Neuronal stem cell (in vitro differentiated cells): ENCODE data around the gene CRAT.
A peak's percentile ranks its signal among the peaks of the same experiment; 100 is the strongest.

ENCODE experiments used
- DNase-seq: peaks from one replicate; pipeline ENCODE4 v3.0.0-alpha.2; 2013; ENCODE audit warnings: low spot score
- H2AFZ ChIP-seq: one replicate; pipeline ENCODE4 v1.6.1; 2013; ENCODE audit warnings: mild to moderate bottlenecking, low read length, inconsistent platforms
- H2AK5ac ChIP-seq: 2 replicates; pipeline ENCODE4 v1.6.1; 2013; ENCODE audit warnings: low read depth, mild to moderate bottlenecking, inconsistent platforms, low read length, moderate library complexity, mixed read lengths
- H2BK120ac ChIP-seq: 2 replicates; pipeline ENCODE4 v1.6.1; 2013; ENCODE audit warnings: low read depth, mild to moderate bottlenecking, inconsistent platforms, low read length, moderate library complexity, mixed read lengths
- H2BK12ac ChIP-seq: one replicate; pipeline ENCODE4 v1.6.1; 2013; ENCODE audit warnings: low read length, inconsistent platforms
- H2BK15ac ChIP-seq: 2 replicates; pipeline ENCODE4 v1.6.1; 2013; ENCODE audit warnings: mild to moderate bottlenecking, low read length, inconsistent platforms, mixed read lengths
- H2BK5ac ChIP-seq: one replicate; pipeline ENCODE4 v1.6.1; 2013; ENCODE audit warnings: inconsistent platforms, mild to moderate bottlenecking, low read length, moderate library complexity
- H3K14ac ChIP-seq: one replicate; pipeline ENCODE4 v1.6.1; 2013; ENCODE audit warnings: low read length, inconsistent platforms
- H3K18ac ChIP-seq: 2 replicates; pipeline ENCODE4 v1.6.1; 2013; ENCODE audit warnings: low read length, inconsistent platforms
- H3K23ac ChIP-seq: 2 replicates; pipeline ENCODE4 v1.6.1; 2013; ENCODE audit warnings: low read depth, mild to moderate bottlenecking, mixed read lengths, low read length, inconsistent platforms; ENCODE audit not compliant: poor library complexity
- H3K27ac ChIP-seq: replicated peaks from 3 replicates; pipeline ENCODE4 v1.5.1; 2013; ENCODE audit warnings: low read length, inconsistent platforms
- H3K27me3 ChIP-seq, 3 experiments: 2 replicates each; pipeline ENCODE4 v1.6.1; 2013; ENCODE audit warnings: low read length in 3 of 3, mild to moderate bottlenecking in 2 of 3, inconsistent platforms in 1 of 3, low read depth in 1 of 3, mixed read lengths in 1 of 3, moderate library complexity in 1 of 3; ENCODE audit not compliant: control insufficient read depth in 3 of 3, insufficient read depth in 3 of 3
- H3K36me3 ChIP-seq, 2 donors: replicated peaks in 1 of 2; 2 replicates each; pipeline ENCODE4 v1.6.1; 2013; ENCODE audit warnings: low read length in 2 of 2; ENCODE audit not compliant: control insufficient read depth in 2 of 2, insufficient read depth in 2 of 2
- H3K4ac ChIP-seq: 2 replicates; pipeline ENCODE4 v1.6.1; 2013; ENCODE audit warnings: inconsistent platforms, mild to moderate bottlenecking, low read length, moderate library complexity
- H3K4me1 ChIP-seq, 2 donors: 1 replicate in 1 of 2; 2 replicates in 1 of 2; pipeline ENCODE4 v1.6.1; 2013; ENCODE audit warnings: low read length in 2 of 2, low read depth in 1 of 2; ENCODE audit not compliant: control insufficient read depth in 2 of 2, insufficient read depth in 1 of 2
- H3K4me2 ChIP-seq: one replicate; pipeline ENCODE4 v1.6.1; 2013; ENCODE audit warnings: mild to moderate bottlenecking, low read length, inconsistent platforms; ENCODE audit not compliant: insufficient read depth, poor library complexity, severe bottlenecking
- H3K4me3 ChIP-seq, 2 donors: 2 replicates each; pipeline ENCODE4 v1.5.1; 2013; ENCODE audit warnings: low read length in 2 of 2, mild to moderate bottlenecking in 2 of 2, inconsistent platforms in 1 of 2, moderate library complexity in 1 of 2
- H3K79me1 ChIP-seq: one replicate; pipeline ENCODE4 v1.6.1; 2013; ENCODE audit warnings: low read depth, mild to moderate bottlenecking, inconsistent platforms, low read length, moderate library complexity
- H3K9ac ChIP-seq: one replicate; pipeline ENCODE4 v1.6.1; 2013; ENCODE audit warnings: mild to moderate bottlenecking, low read depth, low read length, inconsistent platforms; ENCODE audit not compliant: poor library complexity
- H3K9me3 ChIP-seq, 2 donors: replicated peaks in 1 of 2; 2 replicates each; pipeline versions ENCODE3 to v1.6.1; 2013; ENCODE audit warnings: low read length in 2 of 2, mild to moderate bottlenecking in 2 of 2, inconsistent platforms in 1 of 2, low read depth in 1 of 2, mixed read lengths in 1 of 2, moderate library complexity in 1 of 2; ENCODE audit not compliant: control insufficient read depth in 2 of 2, insufficient read depth in 1 of 2
- H4K8ac ChIP-seq: one replicate; pipeline ENCODE4 v1.6.1; 2013; ENCODE audit warnings: low read depth, mild to moderate bottlenecking, inconsistent platforms, low read length, moderate library complexity
- H4K91ac ChIP-seq: one replicate; pipeline ENCODE4 v1.6.1; 2013; ENCODE audit warnings: low read length, low read depth, mild to moderate bottlenecking, inconsistent platforms; ENCODE audit not compliant: poor library complexity
- WGBS, 2 donors: extraction: QIAGEN DNeasy Blood & Tissue Kit; methylation state at CpG; one replicate each; pipeline ENCODE4 v1.1.7; 2013; ENCODE audit warnings: missing lambda C conversion rate in 2 of 2, mixed read lengths in 1 of 2; ENCODE audit not compliant: insufficient read length in 2 of 2, insufficient replicate concordance in 1 of 2; ENCODE audit errors: extremely low coverage in 2 of 2; 5-methylcytosine and 5-hydroxymethylcytosine counted together

CRAT gene

GRCh38 chr9:129077236-129077635 lies 33.4 kb downstream of the CRAT start:
- H3K27me3 ChIP-seq = no peaks in the 10 kb centered on the region
- H2BK15ac ChIP-seq = no peak overlapping the region
- no peaks in the 10 kb centered on the region for H3K36me3 ChIP-seq
- H2BK5ac ChIP-seq = no peak overlapping the region
- H4K91ac ChIP-seq = no peak overlapping the region
- H3K4me3 ChIP-seq = no peak overlapping the region
- no peak overlapping the region for H3K9ac ChIP-seq
- H3K4me1 ChIP-seq = peaks cover 0 to 8% of the 10 kb centered on the region in 2 donors
- peaks cover 8% of the 10 kb centered on the region for H3K79me1 ChIP-seq
- no peak for DNase-seq
- no peak overlapping the region for H2AFZ ChIP-seq
- no peak overlapping the region for H3K23ac ChIP-seq
- no peak overlapping the region for H3K14ac ChIP-seq
- no peak overlapping the region for H3K27ac ChIP-seq
- no peak overlapping the region for H3K18ac ChIP-seq
- no CpG with 5 or more reads among the region's 10 CpGs for WGBS, 2 donors
- no peaks in the 10 kb centered on the region for H3K9me3 ChIP-seq
- H3K4ac ChIP-seq = no peak overlapping the region
- H4K8ac ChIP-seq = no peak overlapping the region
- no peak overlapping the region for H2AK5ac ChIP-seq
- H2BK12ac ChIP-seq = no peak overlapping the region
- H3K4me2 ChIP-seq = no peak overlapping the region
- H2BK120ac ChIP-seq = no peak overlapping the region

GRCh38 chr9:129076640-129077037 lies 34.0 kb downstream of the CRAT start:
- Histone ChIP-seq H3K23ac (no peak overlapping the region), H3K4ac (no peak overlapping the region), H2BK12ac (no peak overlapping the region), H2BK5ac (no peak overlapping the region), H3K9me3 (no peaks in the 10 kb centered on the region), H3K4me1 (peaks cover 3% of the 10 kb centered on the region in 2 donors), H3K4me2 (no peak overlapping the region), H4K8ac (no peak overlapping the region), H2BK120ac (no peak overlapping the region), H4K91ac (no peak overlapping the region), H3K14ac (no peak overlapping the region), H3K79me1 (peaks cover 2% of the 10 kb centered on the region), H2AK5ac (no peak overlapping the region), H3K18ac (no peak overlapping the region), H2BK15ac (no peak overlapping the region), H3K9ac (no peak overlapping the region), H3K36me3 (peaks cover 0 to 3% of the 10 kb centered on the region in 2 donors), H3K27ac (no peak overlapping the region), H3K4me3 (no peak overlapping the region), H3K27me3 (no peaks in the 10 kb centered on the region), H2AFZ (no peak overlapping the region)
- no peak for DNase-seq
- WGBS, 2 donors = no CpG with 5 or more reads among the region's 11 CpGs

GRCh38 chr9:129075996-129076639 lies 34.5 kb downstream of the CRAT start:
- no peak overlapping the region for H3K4ac ChIP-seq
- H2AK5ac ChIP-seq = no peak overlapping the region
- DNase-seq = no peak
- H3K4me3 ChIP-seq = no peak overlapping the region
- no peak overlapping the region for H3K14ac ChIP-seq
- H4K91ac ChIP-seq = no peak overlapping the region
- no CpG with 5 or more reads among the region's 16 CpGs for WGBS, 2 donors
- H2BK120ac ChIP-seq = no peak overlapping the region
- no peak overlapping the region for H3K27ac ChIP-seq
- H3K4me2 ChIP-seq = no peak overlapping the region
- H4K8ac ChIP-seq = no peak overlapping the region
- no peak overlapping the region for H3K18ac ChIP-seq
- H2BK5ac ChIP-seq = no peak overlapping the region
- H3K23ac ChIP-seq = peak overlapping the region; percentile 80
- no peaks in the 10 kb centered on the region for H3K79me1 ChIP-seq
- H2BK12ac ChIP-seq = no peak overlapping the region
- H3K27me3 ChIP-seq = no peaks in the 10 kb centered on the region
- H2AFZ ChIP-seq = no peak overlapping the region
- peaks cover 0 to 5% of the 10 kb centered on the region in 2 donors for H3K36me3 ChIP-seq
- peaks cover 2 to 3% of the 10 kb centered on the region in 2 donors for H3K4me1 ChIP-seq
- no peaks in the 10 kb centered on the region for H3K9me3 ChIP-seq
- H3K9ac ChIP-seq = no peak overlapping the region
- no peak overlapping the region for H2BK15ac ChIP-seq

GRCh38 chr9:129074106-129074505 lies 36.5 kb downstream of the CRAT start:
- Histone ChIP-seq H2AFZ (no peak overlapping the region), H3K4me3 (no peak overlapping the region), H3K23ac (no peak overlapping the region), H3K4me2 (no peak overlapping the region), H3K9me3 (no peaks in the 10 kb centered on the region), H4K8ac (no peak overlapping the region), H2AK5ac (no peak overlapping the region), H3K14ac (no peak overlapping the region), H2BK15ac (no peak overlapping the region), H3K18ac (no peak overlapping the region), H2BK120ac (no peak overlapping the region), H2BK5ac (no peak overlapping the region), H3K27ac (no peak overlapping the region), H3K36me3 (peaks cover 6 to 20% of the 10 kb centered on the region in 2 donors), H3K27me3 (no peaks in the 10 kb centered on the region), H4K91ac (no peak overlapping the region), H3K4ac (no peak overlapping the region), H3K4me1 (peaks cover 0 to 3% of the 10 kb centered on the region in 2 donors), H3K9ac (no peak overlapping the region), H3K79me1 (no peaks in the 10 kb centered on the region), H2BK12ac (no peak overlapping the region)
- DNase-seq = no peak
- WGBS, 2 donors = no CpG with 5 or more reads among the region's 3 CpGs
